ENCODE data around the gene CATSPERZ. TPM values are rescaled to one million over a fixed set of nuclear protein-coding genes. Genes with fewer than 3 reads are reported as not detected.
A peak's percentile ranks its signal among the peaks of the same experiment; 100 is the strongest.
"Not testable (repeated sequence)": the region's sequence is repeated elsewhere in the genome, so short reads cannot be mapped to it uniquely, and the experiment has no call there.

The CATSPERZ gene
- total RNA-seq, 4 donors from 2014 or later, result 20.9 TPM; not detected in 3

DNA sequence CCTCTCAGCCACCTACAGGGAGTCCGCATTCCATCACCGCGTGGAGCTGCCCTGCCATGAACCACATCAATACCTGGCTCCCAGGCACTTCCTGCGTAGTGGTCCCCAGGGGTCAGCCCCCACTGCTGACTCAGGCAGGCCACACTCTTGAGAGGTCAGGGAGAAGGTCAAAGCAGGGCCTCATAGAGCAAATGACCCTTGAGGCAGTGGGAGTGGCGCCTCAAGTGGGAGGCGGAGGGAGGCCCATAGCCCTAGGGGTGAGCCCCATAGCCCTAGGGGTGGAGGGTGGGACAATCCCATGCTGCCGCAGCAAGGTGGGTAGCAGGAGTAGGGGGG lies 22.7 kb downstream of the CATSPERZ start:
- no peak for TF ChIP-seq POLR2A (IDR thresholded peaks at IDR 0.05)
- TF ChIP-seq POLR2AphosphoS5 (IDR thresholded peaks at IDR 0.05), result no peak
- TF ChIP-seq CTCF (IDR thresholded peaks at IDR 0.05), result no peak
- no peak for TF ChIP-seq EP300 (IDR thresholded peaks at IDR 0.05; ENCODE audit: low read depth)
- Histone ChIP-seq H3K27ac (peak overlapping the region in 2 of 4 donors; percentile 95 to 99), H3K36me3 (no peaks in the 10 kb centered on the region), H3K4me1 (peaks cover 0 to 43% (median 37%) of the 10 kb centered on the region in 4 donors), H3K4me3 (no peak overlapping the region), H3K27me3 (no peaks in the 10 kb centered on the region), H3K9me3 (no peaks in the 10 kb centered on the region)
- 50 to 74% methylated on average over 1 to 7 of the region's 7 CpGs for WGBS, 2 donors (ENCODE audit: low coverage in 1 of 2)
- intact Hi-C loops (cut with DNase I; ENCODE audit: low total_unique reads), result no loop called here
- DNase-seq, result no peak
- in situ Hi-C loops (cut with MboI; ENCODE audit: low pct_ligation_motif_present in 1 of 4, low pct_unique_long_range_greater_than_20kb in 1 of 4, low sequenced_read_pairs in 3 of 4), result no loop called here

DNA sequence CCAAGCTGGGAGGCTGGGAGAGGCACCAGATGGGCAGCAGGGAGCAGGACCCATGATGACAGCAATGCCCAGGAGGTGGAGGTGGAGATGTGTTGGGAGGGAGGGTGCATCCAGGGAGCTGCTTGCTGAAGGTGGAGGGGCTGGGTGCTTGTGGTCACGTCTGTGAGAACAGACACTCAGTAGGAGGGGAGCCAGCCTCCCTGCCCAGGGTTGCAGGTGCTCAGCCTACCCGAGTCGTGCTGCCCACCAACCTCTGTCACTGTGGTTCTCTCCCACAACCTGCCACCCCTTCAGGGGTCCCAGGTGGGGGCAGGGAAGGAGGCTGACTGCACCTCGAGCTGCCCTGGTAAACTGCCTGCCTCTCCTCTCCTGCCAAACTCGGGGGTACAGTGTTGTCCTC lies 23.2 kb downstream of the CATSPERZ start:
- Histone ChIP-seq H3K36me3 (no peaks in the 10 kb centered on the region), H3K27ac (no peak overlapping the region), H3K4me3 (no peak overlapping the region), H3K4me1 (peaks cover 0 to 43% (median 40%) of the 10 kb centered on the region in 4 donors), H3K27me3 (no peaks in the 10 kb centered on the region), H3K9me3 (no peaks in the 10 kb centered on the region)
- TF ChIP-seq POLR2A (IDR thresholded peaks at IDR 0.05) (no peak), POLR2AphosphoS5 (IDR thresholded peaks at IDR 0.05) (no peak), EP300 (IDR thresholded peaks at IDR 0.05; ENCODE audit: low read depth) (no peak), CTCF (IDR thresholded peaks at IDR 0.05) (no peak)
- intact Hi-C loops (cut with DNase I; ENCODE audit: low total_unique reads) (no loop called here), in situ Hi-C loops (cut with MboI; ENCODE audit: low pct_ligation_motif_present in 1 of 4, low pct_unique_long_range_greater_than_20kb in 1 of 4, low sequenced_read_pairs in 3 of 4) (no loop called here)
- DNase-seq, result no peak
- WGBS, 2 donors (ENCODE audit: low coverage in 1 of 2), result 40% methylated on average over 5 of the region's 5 CpGs; no CpG with 5 or more reads in 1 of the 2 donors

DNA sequence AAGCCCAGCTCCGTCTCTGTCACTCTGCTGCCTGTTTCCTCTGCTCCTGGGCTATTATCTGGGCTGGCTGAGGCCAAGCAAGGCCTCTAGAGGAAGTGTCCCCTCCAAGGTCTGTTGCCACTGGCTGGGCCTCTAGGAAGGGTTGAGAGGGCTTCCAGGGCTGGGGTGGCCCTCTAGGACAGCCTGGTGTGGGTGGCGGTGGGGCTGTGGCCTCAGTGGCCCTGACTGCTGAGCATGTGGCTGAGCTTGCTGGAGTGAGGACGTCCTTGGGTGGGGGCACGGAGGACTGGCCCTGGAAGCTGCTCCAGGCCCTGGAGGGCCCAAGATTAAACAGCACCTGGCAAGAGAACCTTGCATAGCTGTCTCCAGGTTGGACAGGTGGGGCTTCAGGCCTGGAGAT lies 23.8 kb downstream of the CATSPERZ start:
- H3K36me3 ChIP-seq; in situ Hi-C loops (cut with MboI; ENCODE audit: low pct_ligation_motif_present in 1 of 4, low pct_unique_long_range_greater_than_20kb in 1 of 4, low sequenced_read_pairs in 3 of 4); H3K9me3 ChIP-seq; DNase-seq; H3K27me3 ChIP-seq; H3K27ac ChIP-seq; H3K4me3 ChIP-seq; intact Hi-C loops (cut with DNase I; ENCODE audit: low total_unique reads): not testable (repeated sequence)
- WGBS, 2 donors (ENCODE audit: low coverage in 1 of 2), result 77% methylated on average over 4 of the region's 4 CpGs; no CpG with 5 or more reads in 1 of the 2 donors
- peaks cover 0 to 43% (median 39%) of the 10 kb centered on the region in 4 donors for H3K4me1 ChIP-seq

- H3K4me1 ChIP-seq, result peaks cover 0 to 41% (median 35%) of the 10 kb centered on the region in 4 donors
- H3K27me3 ChIP-seq, result no peaks in the 10 kb centered on the region
- H3K36me3 ChIP-seq, result no peaks in the 10 kb centered on the region
- TF ChIP-seq POLR2A (IDR thresholded peaks at IDR 0.05) (no peak), POLR2AphosphoS5 (IDR thresholded peaks at IDR 0.05) (no peak), EP300 (IDR thresholded peaks at IDR 0.05; ENCODE audit: low read depth) (no peak), CTCF (IDR thresholded peaks at IDR 0.05) (no peak)
- in situ Hi-C loops (cut with MboI; ENCODE audit: low pct_ligation_motif_present in 1 of 4, low pct_unique_long_range_greater_than_20kb in 1 of 4, low sequenced_read_pairs in 3 of 4) (no loop called here), intact Hi-C loops (cut with DNase I; ENCODE audit: low total_unique reads) (no loop called here)
- 77 to 78% methylated on average over 9 to 11 of the region's 11 CpGs for WGBS, 2 donors (ENCODE audit: low coverage in 1 of 2)
- no peaks in the 10 kb centered on the region for H3K9me3 ChIP-seq
- H3K27ac ChIP-seq, result no peak overlapping the region
- DNase-seq, result no peak
- H3K4me3 ChIP-seq, result no peak overlapping the region
Measured at GRCh38 chr11:64324692-64325469, 24.7 kb downstream of the CATSPERZ start.

Measured in transverse colon (tissue), 4 donors.